HepG2 (cell line): ENCODE data around the gene SPINT4. TPM values are rescaled to one million over a fixed set of nuclear protein-coding genes. Genes with fewer than 3 reads are reported as not detected.
A peak's percentile ranks its signal among the peaks of the same experiment; 100 is the strongest.

Experiments
- ARNT2 ChIP-seq: sonication (generic); formaldehyde crosslinking; IDR thresholded peaks from 2 replicates; pipeline ENCODE4 v1.8.0; 2022; ENCODE audit warnings: mild to moderate bottlenecking, low read depth, missing genetic modification reagents, moderate library complexity
- CENPT ChIP-seq: sonication (generic); formaldehyde crosslinking; IDR thresholded peaks from 2 replicates; pipeline ENCODE4 v1.8.0; 2022; ENCODE audit warnings: low read depth, mild to moderate bottlenecking, moderate library complexity, missing genetic modification reagents
- ETV5 ChIP-seq: IDR thresholded peaks from 2 replicates; pipeline ENCODE4 v1.6.1; 2018; ENCODE audit warnings: missing biosample characterization, missing genetic modification reagents, inconsistent platforms, borderline replicate concordance
- FLYWCH1 ChIP-seq: sonication (generic); formaldehyde crosslinking; IDR thresholded peaks from 2 replicates; pipeline ENCODE4 v1.8.1; 2023; ENCODE audit warnings: mild to moderate bottlenecking, missing genetic modification reagents
- IRF2 ChIP-seq: IDR thresholded peaks from 2 replicates; pipeline ENCODE4 v1.6.1; 2018; ENCODE audit warnings: missing genetic modification reagents, missing compliant biosample characterization
- NCOA1 ChIP-seq: sonication (generic); formaldehyde crosslinking; IDR thresholded peaks from 2 replicates; pipeline ENCODE4 v1.9.0; 2021; ENCODE audit warnings: missing genetic modification reagents
- NRL ChIP-seq: sonication (generic); formaldehyde crosslinking; IDR thresholded peaks from 2 replicates; pipeline ENCODE4 v1.5.0; 2020; ENCODE audit warnings: missing genetic modification reagents, mild to moderate bottlenecking, moderate library complexity, borderline replicate concordance
- SPEN ChIP-seq: sonication (generic); formaldehyde crosslinking; IDR thresholded peaks from 2 replicates; pipeline ENCODE4 v1.5.1; 2020; ENCODE audit warnings: low read depth, mild to moderate bottlenecking, missing genetic modification reagents
- SYNCRIP ChIP-seq: fragments of 200-400 bp; formaldehyde crosslinking; IDR thresholded peaks from 2 replicates; pipeline ENCODE4 v1.6.1; 2018; ENCODE audit warnings: mild to moderate bottlenecking, low read depth, low read length; ENCODE audit not compliant: insufficient read depth
- ZNF180 ChIP-seq: sonication (generic); formaldehyde crosslinking; IDR thresholded peaks from 2 replicates; pipeline ENCODE4 v1.4.0; 2020; ENCODE audit warnings: low read depth, missing genetic modification reagents, borderline replicate concordance
- ZNF20 ChIP-seq: sonication (generic); formaldehyde crosslinking; IDR thresholded peaks from 2 replicates; pipeline ENCODE4 v1.4.0; 2020; ENCODE audit warnings: mild to moderate bottlenecking, moderate library complexity, missing genetic modification reagents
- ZNF432 ChIP-seq: sonication (generic); formaldehyde crosslinking; IDR thresholded peaks from 2 replicates; pipeline ENCODE4 v1.5.0; 2020; ENCODE audit warnings: missing genetic modification reagents, mild to moderate bottlenecking, borderline replicate concordance
- ZNF496 ChIP-seq: sonication (generic); formaldehyde crosslinking; IDR thresholded peaks from 2 replicates; pipeline ENCODE4 v1.8.1; 2023; ENCODE audit warnings: mild to moderate bottlenecking, moderate library complexity, missing genetic modification reagents; ENCODE audit not compliant: insufficient replicate concordance
- ZSCAN22 ChIP-seq: sonication (generic); formaldehyde crosslinking; IDR thresholded peaks from 2 replicates; pipeline ENCODE4 v1.4.0; 2020; ENCODE audit warnings: mild to moderate bottlenecking, missing genetic modification reagents
- ZSCAN25 ChIP-seq: sonication (generic); formaldehyde crosslinking; IDR thresholded peaks from 2 replicates; pipeline ENCODE4 v1.8.0; 2022; ENCODE audit warnings: mild to moderate bottlenecking, missing genetic modification reagents
- polyA plus RNA-seq, 8 experiments: library from polyadenylated mRNA; depleted of rRNA in 3 of 8; stranded (reverse) in 7 of 8; unstranded in 1 of 8; fragments of >200 nt; fragmentation: Illumina TruSeq in 4 of 8; extraction: Trizol in 4 of 8; gene quantifications; 2 replicates each; pipeline versions ENCODE4 v1.2.1 to v1.2.3, GENCODE V29; 2011 to 2016; ENCODE audit warnings: low read depth in 4 of 8, missing spikeins in 1 of 8, mixed read lengths in 1 of 8; ENCODE audit not compliant: insufficient read depth in 1 of 8
- total RNA-seq, 5 experiments: library from RNA; depleted of rRNA; stranded (reverse); fragments of >200 nt; fragmentation: Illumina TruSeq; extraction: Trizol; gene quantifications; 2 replicates each; pipeline ENCODE4 v1.2.3, GENCODE V29; 2016; ENCODE audit warnings: low read depth in 1 of 5
- TF ChIP-seq, protein P1 (sequence below): sonication (generic); formaldehyde crosslinking; IDR thresholded peaks from 2 replicates; pipeline ENCODE4 v1.5.0; 2020; ENCODE audit warnings: mild to moderate bottlenecking, missing genetic modification reagents, borderline replicate concordance
- TF ChIP-seq, protein P2 (sequence below): sonication (generic); formaldehyde crosslinking; IDR thresholded peaks from 2 replicates; pipeline ENCODE4 v1.5.0; 2020; ENCODE audit warnings: missing genetic modification reagents
- TF ChIP-seq, protein P3 (sequence below), 2 experiments: sonication (generic) in 1 of 2; formaldehyde crosslinking in 1 of 2; IDR thresholded peaks; 2 replicates each; pipeline versions ENCODE4 v1.4.0 to v1.6.1; 2016 to 2020; ENCODE audit warnings: borderline replicate concordance in 1 of 2, low read depth in 1 of 2, mild to moderate bottlenecking in 1 of 2, missing genetic modification reagents in 1 of 2
- TF ChIP-seq, protein P4 (sequence below): sonication (generic); formaldehyde crosslinking; IDR thresholded peaks from 2 replicates; pipeline ENCODE4 v1.8.0; 2023; ENCODE audit warnings: mild to moderate bottlenecking, missing genetic modification reagents
- TF ChIP-seq, protein P5 (sequence below): sonication (generic); formaldehyde crosslinking; IDR thresholded peaks from 2 replicates; pipeline ENCODE4 v1.4.0; 2020; ENCODE audit warnings: mild to moderate bottlenecking, missing genetic modification reagents

Gene SPINT4
- total and polyA plus RNA-seq, 2 of the 13 experiments (the other 11 are each of a cell fraction or from before 2014, with no cell fraction given), result not detected

DNA sequence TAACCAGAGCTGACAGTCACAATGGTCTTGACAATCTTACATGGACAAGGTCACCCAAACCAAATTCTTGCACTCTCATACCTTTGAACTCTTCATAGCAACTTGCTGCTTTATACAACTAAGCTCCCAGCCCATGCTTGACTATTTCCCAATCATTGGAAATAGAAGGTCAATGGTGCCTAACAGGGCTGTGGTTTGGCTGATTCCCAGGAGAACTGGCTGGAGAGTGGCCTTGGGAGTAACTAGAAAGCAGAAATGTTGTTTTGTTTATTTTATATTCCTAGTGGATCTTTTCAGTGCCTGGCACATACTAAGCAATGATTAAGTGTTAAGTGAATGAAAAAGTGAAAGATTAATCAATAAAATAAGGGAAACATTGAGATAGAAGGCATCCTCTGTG is 3.0 kb downstream of the SPINT4 start (continued):
- TF ChIP-seq, protein P1, sequence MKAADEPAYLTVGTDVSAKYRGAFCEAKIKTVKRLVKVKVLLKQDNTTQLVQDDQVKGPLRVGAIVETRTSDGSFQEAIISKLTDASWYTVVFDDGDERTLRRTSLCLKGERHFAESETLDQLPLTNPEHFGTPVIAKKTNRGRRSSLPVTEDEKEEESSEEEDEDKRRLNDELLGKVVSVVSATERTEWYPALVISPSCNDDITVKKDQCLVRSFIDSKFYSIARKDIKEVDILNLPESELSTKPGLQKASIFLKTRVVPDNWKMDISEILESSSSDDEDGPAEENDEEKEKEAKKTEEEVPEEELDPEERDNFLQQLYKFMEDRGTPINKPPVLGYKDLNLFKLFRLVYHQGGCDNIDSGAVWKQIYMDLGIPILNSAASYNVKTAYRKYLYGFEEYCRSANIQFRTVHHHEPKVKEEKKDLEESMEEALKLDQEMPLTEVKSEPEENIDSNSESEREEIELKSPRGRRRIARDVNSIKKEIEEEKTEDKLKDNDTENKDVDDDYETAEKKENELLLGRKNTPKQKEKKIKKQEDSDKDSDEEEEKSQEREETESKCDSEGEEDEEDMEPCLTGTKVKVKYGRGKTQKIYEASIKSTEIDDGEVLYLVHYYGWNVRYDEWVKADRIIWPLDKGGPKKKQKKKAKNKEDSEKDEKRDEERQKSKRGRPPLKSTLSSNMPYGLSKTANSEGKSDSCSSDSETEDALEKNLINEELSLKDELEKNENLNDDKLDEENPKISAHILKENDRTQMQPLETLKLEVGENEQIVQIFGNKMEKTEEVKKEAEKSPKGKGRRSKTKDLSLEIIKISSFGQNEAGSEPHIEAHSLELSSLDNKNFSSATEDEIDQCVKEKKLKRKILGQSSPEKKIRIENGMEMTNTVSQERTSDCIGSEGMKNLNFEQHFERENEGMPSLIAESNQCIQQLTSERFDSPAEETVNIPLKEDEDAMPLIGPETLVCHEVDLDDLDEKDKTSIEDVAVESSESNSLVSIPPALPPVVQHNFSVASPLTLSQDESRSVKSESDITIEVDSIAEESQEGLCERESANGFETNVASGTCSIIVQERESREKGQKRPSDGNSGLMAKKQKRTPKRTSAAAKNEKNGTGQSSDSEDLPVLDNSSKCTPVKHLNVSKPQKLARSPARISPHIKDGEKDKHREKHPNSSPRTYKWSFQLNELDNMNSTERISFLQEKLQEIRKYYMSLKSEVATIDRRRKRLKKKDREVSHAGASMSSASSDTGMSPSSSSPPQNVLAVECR (CRISPR knock-in tag), result no peak
- TF ChIP-seq NCOA1 (CRISPR knock-in tag) (no peak), SPEN (CRISPR knock-in tag) (no peak), IRF2 (CRISPR knock-in tag) (peak; percentile 62), CENPT (CRISPR knock-in tag) (no peak), ZNF496 (CRISPR knock-in tag) (no peak), ZNF432 (CRISPR knock-in tag) (no peak), ARNT2 (no peak), ZSCAN22 (no peak), SYNCRIP (no peak), NRL (no peak), ZNF20 (no peak), ZSCAN25 (CRISPR knock-in tag) (no peak), FLYWCH1 (CRISPR knock-in tag) (no peak), ETV5 (CRISPR knock-in tag) (no peak), ZNF180 (CRISPR knock-in tag) (no peak)
- TF ChIP-seq, protein P2, sequence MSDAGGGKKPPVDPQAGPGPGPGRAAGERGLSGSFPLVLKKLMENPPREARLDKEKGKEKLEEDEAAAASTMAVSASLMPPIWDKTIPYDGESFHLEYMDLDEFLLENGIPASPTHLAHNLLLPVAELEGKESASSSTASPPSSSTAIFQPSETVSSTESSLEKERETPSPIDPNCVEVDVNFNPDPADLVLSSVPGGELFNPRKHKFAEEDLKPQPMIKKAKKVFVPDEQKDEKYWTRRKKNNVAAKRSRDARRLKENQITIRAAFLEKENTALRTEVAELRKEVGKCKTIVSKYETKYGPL (CRISPR knock-in tag), result no peak
- TF ChIP-seq, protein P3, sequence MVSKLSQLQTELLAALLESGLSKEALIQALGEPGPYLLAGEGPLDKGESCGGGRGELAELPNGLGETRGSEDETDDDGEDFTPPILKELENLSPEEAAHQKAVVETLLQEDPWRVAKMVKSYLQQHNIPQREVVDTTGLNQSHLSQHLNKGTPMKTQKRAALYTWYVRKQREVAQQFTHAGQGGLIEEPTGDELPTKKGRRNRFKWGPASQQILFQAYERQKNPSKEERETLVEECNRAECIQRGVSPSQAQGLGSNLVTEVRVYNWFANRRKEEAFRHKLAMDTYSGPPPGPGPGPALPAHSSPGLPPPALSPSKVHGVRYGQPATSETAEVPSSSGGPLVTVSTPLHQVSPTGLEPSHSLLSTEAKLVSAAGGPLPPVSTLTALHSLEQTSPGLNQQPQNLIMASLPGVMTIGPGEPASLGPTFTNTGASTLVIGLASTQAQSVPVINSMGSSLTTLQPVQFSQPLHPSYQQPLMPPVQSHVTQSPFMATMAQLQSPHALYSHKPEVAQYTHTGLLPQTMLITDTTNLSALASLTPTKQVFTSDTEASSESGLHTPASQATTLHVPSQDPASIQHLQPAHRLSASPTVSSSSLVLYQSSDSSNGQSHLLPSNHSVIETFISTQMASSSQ (IDR thresholded peaks at IDR 0.05; ENCODE audit: low read depth), result no peak
- TF ChIP-seq, protein P3 (CRISPR knock-in tag; IDR thresholded peaks at IDR 0.05; ENCODE audit: borderline replicate concordance), result peak; percentile 43; the same call in 1 of the 2 replicates
- TF ChIP-seq, protein P4, sequence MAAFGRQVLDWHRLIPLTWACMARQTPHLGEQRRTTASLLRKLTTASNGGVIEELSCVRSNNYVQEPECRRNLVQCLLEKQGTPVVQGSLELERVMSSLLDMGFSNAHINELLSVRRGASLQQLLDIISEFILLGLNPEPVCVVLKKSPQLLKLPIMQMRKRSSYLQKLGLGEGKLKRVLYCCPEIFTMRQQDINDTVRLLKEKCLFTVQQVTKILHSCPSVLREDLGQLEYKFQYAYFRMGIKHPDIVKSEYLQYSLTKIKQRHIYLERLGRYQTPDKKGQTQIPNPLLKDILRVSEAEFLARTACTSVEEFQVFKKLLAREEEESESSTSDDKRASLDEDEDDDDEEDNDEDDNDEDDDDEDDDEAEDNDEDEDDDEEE (CRISPR knock-in tag), result no peak
- TF ChIP-seq, protein P5, sequence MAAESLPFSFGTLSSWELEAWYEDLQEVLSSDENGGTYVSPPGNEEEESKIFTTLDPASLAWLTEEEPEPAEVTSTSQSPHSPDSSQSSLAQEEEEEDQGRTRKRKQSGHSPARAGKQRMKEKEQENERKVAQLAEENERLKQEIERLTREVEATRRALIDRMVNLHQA, result no peak
